HG02610 (cell line): Measurements from ENCODE around the gene GP2.
"Not testable (repeated sequence)": the region's sequence is repeated elsewhere in the genome, so short reads cannot be mapped to it uniquely, and the experiment has no call there.

Experiments used
- ATAC-seq: cut with Tn5 transposase; IDR thresholded peaks from one replicate; pipeline ENCODE4 v1.9.1; 2021; ENCODE audit warnings: mild to moderate bottlenecking, moderate library complexity; ENCODE audit not compliant: unreplicated experiment

GP2 gene

DNA sequence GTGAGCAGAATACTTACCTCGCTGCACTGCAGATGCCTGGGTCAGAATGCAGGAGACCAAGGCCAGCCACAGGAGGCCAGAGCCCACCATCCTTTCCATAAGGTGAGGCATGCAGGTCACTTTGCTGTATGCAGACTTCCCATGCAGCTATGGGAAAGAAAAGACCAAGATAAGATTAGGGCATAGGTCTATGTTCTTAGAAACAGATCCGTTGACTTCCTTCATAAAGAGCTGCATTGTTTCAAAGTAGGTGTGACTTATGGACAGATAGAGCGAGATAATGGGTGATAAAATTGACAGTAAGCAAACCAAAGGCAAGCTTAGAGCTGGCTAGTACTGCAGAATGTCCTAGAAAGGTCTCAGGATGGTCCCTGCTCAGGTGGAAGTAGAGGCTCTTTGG is 992 bp downstream of the GP2 start:
- ATAC-seq, result no peak

GRCh38 chr16:20325005-20325404 is 2.3 kb downstream of the GP2 start:
- ATAC-seq, result no peak

- ATAC-seq, result no peak
Measured at GRCh38 chr16:20323591-20324117, 3.7 kb downstream of the GP2 start.

DNA sequence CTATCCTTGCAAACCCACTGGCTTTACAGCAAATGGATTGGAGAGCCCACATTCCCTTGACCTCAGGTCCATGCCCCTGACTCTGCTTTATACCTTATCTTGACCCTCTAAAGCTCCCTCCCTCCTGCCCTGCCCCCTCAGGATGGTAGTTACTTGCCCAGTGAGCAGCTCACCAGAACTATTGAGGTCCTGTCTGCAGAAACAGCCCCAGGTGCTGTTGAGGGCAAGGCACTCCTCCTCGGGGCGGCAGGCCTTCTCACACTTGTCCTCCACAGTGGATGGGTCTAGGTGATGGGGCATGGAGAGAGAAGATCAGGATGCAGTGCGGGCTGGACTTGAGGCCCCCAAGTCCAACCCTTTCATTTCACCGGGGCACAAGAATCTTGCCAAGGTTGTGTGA is 4.6 kb downstream of the GP2 start:
- no peak for ATAC-seq

GRCh38 chr16:20321671-20322070 is 5.6 kb downstream of the GP2 start:
- ATAC-seq, result no peak

- ATAC-seq, result not testable (repeated sequence)
Measured at GRCh38 chr16:20321051-20321450, 6.3 kb downstream of the GP2 start.

DNA sequence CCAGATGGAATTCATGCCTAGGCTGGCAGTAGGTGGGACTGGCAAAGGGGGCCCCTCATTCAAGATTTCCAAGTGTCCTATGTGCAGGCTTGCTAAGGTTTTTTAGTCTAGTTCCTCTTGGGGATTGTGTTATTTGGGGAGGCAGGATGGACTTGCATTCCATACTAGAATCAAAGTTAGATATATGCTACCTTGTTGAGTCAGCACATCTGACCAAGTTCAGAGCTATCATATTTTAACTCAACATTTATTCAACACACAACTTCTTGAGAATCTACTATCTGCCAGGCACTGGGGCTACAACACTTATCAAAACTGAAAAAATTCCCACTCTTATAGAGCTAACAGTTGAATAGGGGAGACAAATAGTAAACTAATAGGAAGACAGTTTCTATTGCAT is 6.7 kb downstream of the GP2 start:
- ATAC-seq, result no peak

- no peak for ATAC-seq
Measured at GRCh38 chr16:20320178-20320577, 7.1 kb downstream of the GP2 start.

GRCh38 chr16:20319406-20319805 is 7.9 kb downstream of the GP2 start:
- ATAC-seq, result no peak

- no peak for ATAC-seq
Measured at GRCh38 chr16:20318437-20318836, 8.9 kb downstream of the GP2 start.

DNA sequence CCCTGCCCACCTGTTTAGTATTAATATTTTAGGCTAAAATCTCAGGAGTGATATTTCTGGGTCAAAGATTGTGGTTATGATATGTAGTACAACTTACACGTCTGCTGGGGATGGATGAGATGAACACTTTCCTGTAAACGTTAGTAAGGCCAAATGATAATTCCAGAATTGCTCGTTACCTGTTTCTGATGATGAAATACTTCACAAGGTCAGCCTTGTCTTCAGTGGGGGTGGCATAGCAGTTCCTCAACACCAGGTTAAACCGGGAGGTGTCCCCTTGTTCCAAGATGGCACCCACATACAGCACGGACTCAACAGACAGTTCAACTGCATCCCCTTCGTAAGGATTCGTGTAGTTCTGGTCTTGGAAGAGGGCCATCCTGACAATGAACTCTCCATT is 9.3 kb downstream of the GP2 start:
- no peak for ATAC-seq

GRCh38 chr16:20317117-20317516 is 10.2 kb downstream of the GP2 start:
- ATAC-seq, result no peak

DNA sequence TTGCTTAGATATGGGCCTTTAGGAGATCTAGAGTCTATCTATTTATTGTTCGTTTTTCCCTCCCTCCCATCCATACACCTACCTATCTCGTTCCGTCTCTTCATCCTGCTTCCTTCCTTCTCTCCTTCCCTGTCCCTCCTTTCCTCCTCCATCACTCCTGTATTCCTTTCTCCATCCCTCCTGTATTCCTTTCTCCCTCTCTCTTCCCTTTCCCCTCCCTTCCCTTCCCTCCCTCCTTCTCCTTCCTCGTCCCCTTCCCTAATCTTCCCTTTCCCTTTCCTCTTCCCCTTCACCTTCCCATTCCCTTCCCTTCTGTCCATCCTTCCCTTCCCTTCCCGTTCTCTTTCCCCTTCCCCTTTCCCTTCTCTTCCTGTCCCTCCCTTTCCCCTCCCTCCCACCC is 10.6 kb downstream of the GP2 start:
- no peak for ATAC-seq

GRCh38 chr16:20315764-20316163 is 11.5 kb downstream of the GP2 start:
- ATAC-seq, result no peak

GRCh38 chr16:20314575-20314974 is 12.7 kb downstream of the GP2 start:
- ATAC-seq, result no peak

GRCh38 chr16:20313741-20314140 is 13.6 kb downstream of the GP2 start:
- ATAC-seq, result no peak

- not testable (repeated sequence) for ATAC-seq
Measured at GRCh38 chr16:20312536-20313095, 14.7 kb downstream of the GP2 start.

- no peak for ATAC-seq
Measured at GRCh38 chr16:20311548-20311947, 15.8 kb downstream of the GP2 start.

GRCh38 chr16:20310421-20311395 is 16.6 kb downstream of the GP2 start:
- no peak for ATAC-seq

GRCh38 chr16:20309786-20310185 is 17.5 kb downstream of the GP2 start:
- no peak for ATAC-seq

- no peak for ATAC-seq
Measured at GRCh38 chr16:20308801-20309590, 18.3 kb downstream of the GP2 start.
